ENCODE results near the gene C5orf63. TPM values are rescaled to one million over a fixed set of nuclear protein-coding genes. Genes with fewer than 3 reads are reported as not detected.

Gene C5orf63
- total and polyA plus RNA-seq, 10 of the 15 experiments (the other 5 are each of a cell fraction or from before 2014, with no cell fraction given) = 8.7 to 54.3 (median 11.9) TPM

DNA sequence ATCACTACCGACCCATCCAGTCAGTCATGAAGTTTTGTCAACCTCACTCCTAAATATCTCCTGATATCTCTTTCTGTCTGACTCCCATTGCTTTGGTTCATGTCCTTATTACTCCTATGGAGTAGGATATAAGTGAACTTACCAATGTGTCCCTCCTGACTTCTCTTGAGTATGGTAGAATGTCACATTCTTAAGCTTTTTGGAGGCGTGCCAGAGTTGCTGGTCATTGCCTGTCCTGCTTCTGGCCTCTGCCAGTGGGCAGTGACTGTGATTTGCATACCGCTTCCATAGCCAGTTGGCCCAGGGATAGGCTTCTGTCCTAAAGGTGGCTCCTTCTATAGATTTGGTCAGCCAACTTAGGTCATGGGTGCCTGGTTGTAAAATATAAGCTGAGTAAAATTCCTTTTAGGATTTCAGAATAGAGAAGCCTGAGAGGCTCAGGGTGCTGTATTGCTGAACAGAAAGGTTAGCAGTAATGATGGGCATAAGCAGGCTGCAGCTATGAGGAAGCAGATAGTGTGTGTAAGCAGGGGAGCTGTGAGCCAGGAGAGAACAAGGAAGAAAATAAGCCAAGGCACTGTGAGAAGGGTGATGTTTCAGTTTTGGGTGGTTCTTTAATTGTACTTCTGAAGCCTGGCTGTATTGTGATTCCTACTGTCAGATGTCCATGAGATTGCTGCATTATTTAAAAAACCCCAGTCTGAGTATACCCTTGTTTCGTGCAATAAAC, 26.8 kb downstream of the C5orf63 start:
- FAIRE-seq (no peak), ATAC-seq (no peak), DNase-seq (ENCODE audit: low read depth, low spot score) (no peak)
- H3K9ac ChIP-seq (ENCODE audit: control insufficient read depth, insufficient read depth, low read length) = no peak overlapping the region
- BruUV-seq (replicated peaks) = no TSS peak
- TF ChIP-seq CEBPB (IDR thresholded peaks at IDR 0.05; ENCODE audit: borderline replicate concordance in 1 of 2, low read depth in 2 of 2, low read length in 2 of 2) (no peak), IKZF1 (conservative IDR thresholded peaks at IDR 0.05) (no peak), KDM1A (IDR thresholded peaks at IDR 0.05; ENCODE audit: borderline replicate concordance) (no peak), CBFB (IDR thresholded peaks at IDR 0.05; ENCODE audit: low read depth) (no peak), CHD1 (IDR thresholded peaks at IDR 0.05; ENCODE audit: low read depth, low read length) (no peak), ZSCAN29 (IDR thresholded peaks at IDR 0.05) (no peak), ZNF622 (IDR thresholded peaks at IDR 0.05) (no peak), EZH2 (IDR thresholded peaks at IDR 0.05; ENCODE audit: borderline replicate concordance, control insufficient read depth, low read depth, low read length) (no peak), KAT2A (conservative IDR thresholded peaks at IDR 0.05; ENCODE audit: control insufficient read depth, low read depth, low read length) (no peak), PKNOX1 (IDR thresholded peaks at IDR 0.05) (no peak), SP1 (IDR thresholded peaks at IDR 0.05; ENCODE audit: low read depth, low read length) (no peak), FOS (IDR thresholded peaks at IDR 0.05; ENCODE audit: borderline replicate concordance, extremely low read depth, insufficient read length) (no peak)
- TF ChIP-seq, protein P1, sequence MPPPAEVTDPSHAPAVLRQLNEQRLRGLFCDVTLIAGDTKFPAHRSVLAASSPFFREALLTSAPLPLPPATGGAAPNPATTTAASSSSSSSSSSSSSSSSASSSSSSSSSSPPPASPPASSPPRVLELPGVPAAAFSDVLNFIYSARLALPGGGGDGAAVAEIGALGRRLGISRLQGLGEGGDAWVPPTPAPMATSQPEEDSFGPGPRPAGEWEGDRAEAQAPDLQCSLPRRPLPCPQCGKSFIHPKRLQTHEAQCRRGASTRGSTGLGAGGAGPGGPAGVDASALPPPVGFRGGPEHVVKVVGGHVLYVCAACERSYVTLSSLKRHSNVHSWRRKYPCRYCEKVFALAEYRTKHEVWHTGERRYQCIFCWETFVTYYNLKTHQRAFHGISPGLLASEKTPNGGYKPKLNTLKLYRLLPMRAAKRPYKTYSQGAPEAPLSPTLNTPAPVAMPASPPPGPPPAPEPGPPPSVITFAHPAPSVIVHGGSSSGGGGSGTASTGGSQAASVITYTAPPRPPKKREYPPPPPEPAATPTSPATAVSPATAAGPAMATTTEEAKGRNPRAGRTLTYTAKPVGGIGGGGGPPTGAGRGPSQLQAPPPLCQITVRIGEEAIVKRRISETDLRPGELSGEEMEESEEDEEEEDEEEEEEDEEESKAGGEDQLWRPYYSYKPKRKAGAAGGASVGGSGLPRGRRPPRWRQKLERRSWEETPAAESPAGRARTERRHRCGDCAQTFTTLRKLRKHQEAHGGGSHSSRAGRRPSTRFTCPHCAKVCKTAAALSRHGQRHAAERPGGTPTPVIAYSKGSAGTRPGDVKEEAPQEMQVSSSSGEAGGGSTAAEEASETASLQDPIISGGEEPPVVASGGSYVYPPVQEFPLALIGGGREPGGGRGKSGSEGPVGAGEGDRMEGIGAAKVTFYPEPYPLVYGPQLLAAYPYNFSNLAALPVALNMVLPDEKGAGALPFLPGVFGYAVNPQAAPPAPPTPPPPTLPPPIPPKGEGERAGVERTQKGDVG (CRISPR knock-in tag; IDR thresholded peaks at IDR 0.05) = no peak
- in situ Hi-C loops (cut with MboI) (no loop called here), intact Hi-C loops (cut with micrococcal nuclease; ENCODE audit: unreplicated experiment) (loop anchor here (10.0 kb wide), 1 partner anchor 392 kb away; no protein-coding TSS in a partner anchor)
- 70% methylated on average over 4 of the region's 4 CpGs for WGBS (ENCODE audit: insufficient coverage, insufficient replicate concordance, low lambda C conversion rate, missing lambda C conversion rate)
- ChIA-PET SMC1A (ENCODE audit: uncharacterized antibody, unreplicated experiment) (interaction anchor here (0.6 to 2.0 kb wide), 11 partner anchors 9 to 259 kb away, joined by 3 to 9 read pairs (median 3); partner anchors contain the start of genes C5orf63 and MARCHF3), POLR2A (interaction anchor here (0.8 kb wide), 1 partner anchor 16 kb away, joined by 3 read pairs; the partner anchor contains the start of gene MARCHF3), RAD21 (ENCODE audit: unreplicated experiment) (no interaction called here), CTCF (interaction anchor here (1.2 to 1.4 kb wide), 3 partner anchors 15 to 209 kb away, joined by 3 to 6 read pairs (median 4); no protein-coding TSS in a partner anchor)
- H2AFZ ChIP-seq (ENCODE audit: control insufficient read depth, low read depth, low read length) = no peak overlapping the region
- no peaks in the 10 kb centered on the region for H3K4me1 ChIP-seq (ENCODE audit: control insufficient read depth, insufficient read depth, low read length)
- no peak overlapping the region for H3K4me2 ChIP-seq (ENCODE audit: control insufficient read depth, insufficient read depth)
- no peaks in the 10 kb centered on the region for H3K27me3 ChIP-seq (replicated peaks in 1 of 2; ENCODE audit: control insufficient read depth in 2 of 2, insufficient read depth in 2 of 2, low read length in 1 of 2)
- H3K9me3 ChIP-seq (replicated peaks; ENCODE audit: control insufficient read depth, insufficient read depth, low read length) = no peaks in the 10 kb centered on the region
- no peaks in the 10 kb centered on the region; a peak in 2 of 4 replicates for H3K36me3 ChIP-seq (ENCODE audit: control insufficient read depth in 2 of 2, insufficient read depth in 2 of 2, low read length in 1 of 2)
- no peak overlapping the region for H3K4me3 ChIP-seq
- H3K27ac ChIP-seq (ENCODE audit: control insufficient read depth, insufficient read depth) = no peak overlapping the region
- no peaks in the 10 kb centered on the region for H3K79me2 ChIP-seq (ENCODE audit: control insufficient read depth, insufficient read depth, low read length)
- H4K20me1 ChIP-seq (ENCODE audit: control insufficient read depth, insufficient read depth) = no peaks in the 10 kb centered on the region

Measured in GM12878 (cell line).